HG03280 (cell line): Measurements from ENCODE around the gene CSTPP1.
"Not testable (repeated sequence)": the region's sequence is repeated elsewhere in the genome, so short reads cannot be mapped to it uniquely, and the experiment has no call there.

Experiments used
- ATAC-seq: cut with Tn5 transposase; IDR thresholded peaks from one replicate; pipeline ENCODE4 v1.9.1; 2021; ENCODE audit warnings: mild to moderate bottlenecking, moderate library complexity; ENCODE audit not compliant: unreplicated experiment

The CSTPP1 gene

GRCh38 chr11:46987183-46987582 is 50.6 kb downstream of the CSTPP1 start:
- no peak for ATAC-seq

GRCh38 chr11:46989810-46990487 is 53.4 kb downstream of the CSTPP1 start:
- ATAC-seq = not testable (repeated sequence)

- ATAC-seq = no peak
Measured at GRCh38 chr11:46991391-46991790, 54.8 kb downstream of the CSTPP1 start.

GRCh38 chr11:46992386-46992785 is 55.8 kb downstream of the CSTPP1 start:
- not testable (repeated sequence) for ATAC-seq

- not testable (repeated sequence) for ATAC-seq
Measured at GRCh38 chr11:46997796-46998195, 61.2 kb downstream of the CSTPP1 start.

GRCh38 chr11:46999217-46999616 is 62.7 kb downstream of the CSTPP1 start:
- no peak for ATAC-seq

- no peak for ATAC-seq
Measured at GRCh38 chr11:47000033-47000432, 63.5 kb downstream of the CSTPP1 start.

- ATAC-seq = no peak
Measured at GRCh38 chr11:47001781-47002181, 65.2 kb downstream of the CSTPP1 start.

GRCh38 chr11:47002390-47002789 is 65.8 kb downstream of the CSTPP1 start:
- no peak for ATAC-seq

GRCh38 chr11:47003180-47003877 is 66.8 kb downstream of the CSTPP1 start:
- ATAC-seq = no peak

- no peak for ATAC-seq
Measured at GRCh38 chr11:47004595-47005033, 68.1 kb downstream of the CSTPP1 start.

- ATAC-seq = no peak
Measured at GRCh38 chr11:47005441-47005840, 68.9 kb downstream of the CSTPP1 start.

GRCh38 chr11:47007579-47007978 is 71.0 kb downstream of the CSTPP1 start:
- ATAC-seq = no peak

- ATAC-seq = no peak
Measured at GRCh38 chr11:47010179-47010578, 73.6 kb downstream of the CSTPP1 start.

GRCh38 chr11:47014097-47014496 is 77.5 kb downstream of the CSTPP1 start:
- ATAC-seq = no peak

- no peak for ATAC-seq
Measured at GRCh38 chr11:47018637-47019036, 82.1 kb downstream of the CSTPP1 start.

- no peak for ATAC-seq
Measured at GRCh38 chr11:47020793-47021526, 84.4 kb downstream of the CSTPP1 start.

- no peak for ATAC-seq
Measured at GRCh38 chr11:47021527-47021818, 84.9 kb downstream of the CSTPP1 start.

GRCh38 chr11:47021965-47022364 is 85.4 kb downstream of the CSTPP1 start:
- ATAC-seq = no peak

- no peak for ATAC-seq
Measured at GRCh38 chr11:47028195-47029093, 91.9 kb downstream of the CSTPP1 start.

GRCh38 chr11:47033439-47033838 is 96.9 kb downstream of the CSTPP1 start:
- ATAC-seq = no peak
